DND-41 (cell line): Measurements from ENCODE around the gene CNOT10.

Experiments used
- ATAC-seq: fragments of 200-7000 bp; cut with Tn5 transposase; 3 replicates; pipeline ENCODE4 v1.9.1; 2021; ENCODE audit warnings: low read depth; ENCODE audit not compliant: insufficient read depth
- DNase-seq: peaks from one replicate; pipeline ENCODE4 v3.0.0-alpha.2; 2020
- H2AFZ ChIP-seq: 2 replicates; pipeline ENCODE4 v1.6.0; 2012; ENCODE audit warnings: low read depth, low read length
- H3K27ac ChIP-seq: 2 replicates; pipeline ENCODE4 v1.5.1; 2012; ENCODE audit warnings: low read length, inconsistent platforms
- H3K27me3 ChIP-seq: fragments of 200-600 bp; sonication (generic); 2 replicates; pipeline ENCODE4 v1.6.0; 2012; ENCODE audit warnings: low read length, mild to moderate bottlenecking, inconsistent platforms; ENCODE audit not compliant: insufficient read depth, poor library complexity
- H3K36me3 ChIP-seq: 2 replicates; pipeline ENCODE4 v1.5.1; 2012; ENCODE audit warnings: low read length, inconsistent platforms; ENCODE audit not compliant: insufficient read depth
- H3K4me1 ChIP-seq: 2 replicates; pipeline ENCODE4 v1.5.1; 2012; ENCODE audit warnings: mild to moderate bottlenecking, low read length; ENCODE audit not compliant: insufficient read depth
- H3K4me2 ChIP-seq: 2 replicates; pipeline ENCODE4 v1.6.0; 2012; ENCODE audit warnings: mild to moderate bottlenecking, moderate library complexity, low read length, inconsistent platforms; ENCODE audit not compliant: insufficient read depth
- H3K4me3 ChIP-seq, 2 experiments: fragments of 200-600 bp in 1 of 2; shearing (Covaris generic) in 1 of 2; 2 replicates each; pipeline ENCODE4 v1.5.1; 2012 to 2016; ENCODE audit warnings: inconsistent platforms in 2 of 2, low read length in 2 of 2, mild to moderate bottlenecking in 2 of 2, low read depth in 1 of 2, moderate library complexity in 1 of 2
- H3K79me2 ChIP-seq: 2 replicates; pipeline ENCODE4 v1.6.0; 2012; ENCODE audit warnings: low read length, inconsistent platforms; ENCODE audit not compliant: insufficient read depth
- H3K9ac ChIP-seq: 2 replicates; pipeline ENCODE4 v1.6.0; 2012; ENCODE audit warnings: low read depth, mild to moderate bottlenecking, inconsistent platforms, low read length, moderate library complexity
- H3K9me3 ChIP-seq: 2 replicates; pipeline ENCODE4 v1.5.1; 2012; ENCODE audit warnings: low read length, moderate library complexity, mild to moderate bottlenecking, inconsistent platforms; ENCODE audit not compliant: insufficient read depth, severe bottlenecking
- H4K20me1 ChIP-seq: 2 replicates; pipeline ENCODE4 v1.6.0; 2012; ENCODE audit warnings: low read length; ENCODE audit not compliant: insufficient read depth
- EZH2 ChIP-seq: IDR thresholded peaks from 3 replicates; pipeline ENCODE4 v1.6.1; 2012; ENCODE audit warnings: borderline replicate concordance, low read depth, mild to moderate bottlenecking, moderate library complexity, low read length, inconsistent platforms; ENCODE audit not compliant: severe bottlenecking
- TF ChIP-seq, protein P1 (sequence below): IDR thresholded peaks from 2 replicates; pipeline ENCODE4 v1.5.1; 2012; ENCODE audit warnings: borderline replicate concordance, low read length, moderate library complexity, mild to moderate bottlenecking; ENCODE audit not compliant: poor library complexity, severe bottlenecking; ENCODE audit errors: extremely low read depth

CNOT10 gene

GRCh38 chr3:32699429-32699828 lies 14.4 kb downstream of the CNOT10 start:
- Histone ChIP-seq H3K36me3 (peaks cover 21% of the 10 kb centered on the region), H2AFZ (no peak overlapping the region), H3K4me3 (no peak overlapping the region), H3K79me2 (peaks cover 81% of the 10 kb centered on the region), H3K9ac (no peak overlapping the region), H3K27ac (no peak overlapping the region), H4K20me1 (peaks cover 11% of the 10 kb centered on the region; the same call in 1 of the 2 replicates), H3K4me1 (no peaks in the 10 kb centered on the region), H3K4me2 (no peak overlapping the region), H3K9me3 (no peaks in the 10 kb centered on the region), H3K27me3 (no peaks in the 10 kb centered on the region)
- no peak for DNase-seq
- TF ChIP-seq, protein P1, sequence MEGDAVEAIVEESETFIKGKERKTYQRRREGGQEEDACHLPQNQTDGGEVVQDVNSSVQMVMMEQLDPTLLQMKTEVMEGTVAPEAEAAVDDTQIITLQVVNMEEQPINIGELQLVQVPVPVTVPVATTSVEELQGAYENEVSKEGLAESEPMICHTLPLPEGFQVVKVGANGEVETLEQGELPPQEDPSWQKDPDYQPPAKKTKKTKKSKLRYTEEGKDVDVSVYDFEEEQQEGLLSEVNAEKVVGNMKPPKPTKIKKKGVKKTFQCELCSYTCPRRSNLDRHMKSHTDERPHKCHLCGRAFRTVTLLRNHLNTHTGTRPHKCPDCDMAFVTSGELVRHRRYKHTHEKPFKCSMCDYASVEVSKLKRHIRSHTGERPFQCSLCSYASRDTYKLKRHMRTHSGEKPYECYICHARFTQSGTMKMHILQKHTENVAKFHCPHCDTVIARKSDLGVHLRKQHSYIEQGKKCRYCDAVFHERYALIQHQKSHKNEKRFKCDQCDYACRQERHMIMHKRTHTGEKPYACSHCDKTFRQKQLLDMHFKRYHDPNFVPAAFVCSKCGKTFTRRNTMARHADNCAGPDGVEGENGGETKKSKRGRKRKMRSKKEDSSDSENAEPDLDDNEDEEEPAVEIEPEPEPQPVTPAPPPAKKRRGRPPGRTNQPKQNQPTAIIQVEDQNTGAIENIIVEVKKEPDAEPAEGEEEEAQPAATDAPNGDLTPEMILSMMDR, result no peak
- no peak for TF ChIP-seq EZH2
- no peak for ATAC-seq

DNA sequence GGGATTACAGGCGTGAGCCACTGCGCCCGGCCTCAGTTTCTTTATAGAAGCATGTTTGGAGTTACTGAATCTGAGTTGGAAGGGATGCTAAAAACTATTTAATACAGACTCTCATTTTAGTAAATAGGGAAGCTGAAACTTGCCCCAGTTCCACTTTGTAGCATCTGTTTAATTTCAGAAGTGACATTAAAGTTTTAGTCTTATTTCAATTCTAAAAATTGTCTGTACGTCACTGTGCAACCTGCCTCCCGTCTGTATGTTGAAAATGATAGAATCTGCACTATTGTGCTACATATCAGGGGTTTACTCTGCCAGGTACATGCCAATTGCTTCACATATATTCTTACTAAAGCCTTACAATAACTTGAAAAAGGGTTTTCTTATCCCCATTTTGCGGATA lies 15.3 kb downstream of the CNOT10 start:
- H4K20me1 ChIP-seq, result peaks cover 6% of the 10 kb centered on the region; the same call in 1 of the 2 replicates
- peaks cover 16% of the 10 kb centered on the region for H3K36me3 ChIP-seq
- ATAC-seq, result no peak
- H3K9me3 ChIP-seq, result no peaks in the 10 kb centered on the region
- no peak for TF ChIP-seq EZH2
- TF ChIP-seq, protein P1, result no peak
- no peak overlapping the region for H2AFZ ChIP-seq
- no peak overlapping the region for H3K4me3 ChIP-seq
- no peaks in the 10 kb centered on the region for H3K27me3 ChIP-seq
- DNase-seq, result no peak
- no peaks in the 10 kb centered on the region for H3K4me1 ChIP-seq
- H3K79me2 ChIP-seq, result peaks cover 76% of the 10 kb centered on the region
- no peak overlapping the region for H3K27ac ChIP-seq
- no peak overlapping the region for H3K4me2 ChIP-seq
- H3K9ac ChIP-seq, result no peak overlapping the region

GRCh38 chr3:32703491-32703972 lies 18.5 kb downstream of the CNOT10 start:
- Histone ChIP-seq H4K20me1 (peaks cover 5% of the 10 kb centered on the region; the same call in 1 of the 2 replicates), H3K9me3 (no peaks in the 10 kb centered on the region), H3K27ac (peak overlapping the region; percentile 21; the same call in 1 of the 2 replicates), H3K9ac (no peak overlapping the region), H3K4me1 (no peaks in the 10 kb centered on the region), H3K4me3 (no peak overlapping the region), H3K27me3 (no peaks in the 10 kb centered on the region), H3K4me2 (no peak overlapping the region), H3K79me2 (peaks cover 61% of the 10 kb centered on the region), H3K36me3 (peaks cover 23% of the 10 kb centered on the region), H2AFZ (no peak overlapping the region)
- DNase-seq, result no peak
- no peak for ATAC-seq
- no peak for TF ChIP-seq EZH2
- TF ChIP-seq, protein P1, result no peak

DNA sequence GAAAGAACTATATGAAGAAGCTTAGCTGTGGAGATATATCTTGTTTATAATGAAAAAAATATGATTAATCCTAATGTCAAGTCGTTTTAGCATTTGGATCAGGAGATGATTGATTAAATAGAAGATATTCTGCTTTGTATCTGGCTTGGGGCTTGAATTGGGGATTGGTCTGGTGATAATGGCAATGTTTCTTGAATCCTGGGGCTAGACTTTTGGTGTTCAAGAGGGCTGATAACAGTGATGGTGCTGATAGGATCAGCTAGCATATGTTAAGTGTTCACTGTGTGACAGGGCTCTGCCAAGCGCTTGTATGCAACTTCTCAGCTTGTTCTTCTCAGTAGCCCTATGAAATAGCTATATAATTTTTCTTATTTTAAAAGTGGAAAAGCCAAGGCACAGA lies 20.2 kb downstream of the CNOT10 start:
- no peak for TF ChIP-seq EZH2
- TF ChIP-seq, protein P1, result no peak
- Histone ChIP-seq H3K27ac (no peak overlapping the region), H3K36me3 (peaks cover 34% of the 10 kb centered on the region), H3K27me3 (no peaks in the 10 kb centered on the region), H2AFZ (no peak overlapping the region), H3K9ac (no peak overlapping the region), H4K20me1 (no peaks in the 10 kb centered on the region), H3K79me2 (peaks cover 45% of the 10 kb centered on the region), H3K4me3 (no peak overlapping the region), H3K4me1 (no peaks in the 10 kb centered on the region), H3K4me2 (no peak overlapping the region), H3K9me3 (no peaks in the 10 kb centered on the region)
- ATAC-seq (no peak), DNase-seq (no peak)
